Peyer's patch (tissue), 4 donors: ENCODE data around the gene ZMIZ2. TPM values are rescaled to one million over a fixed set of nuclear protein-coding genes. Genes with fewer than 3 reads are reported as not detected.
"Not testable (repeated sequence)": the region's sequence is repeated elsewhere in the genome, so short reads cannot be mapped to it uniquely, and the experiment has no call there.

Experiments
- DNase-seq, 3 donors: peaks; one replicate each; pipeline ENCODE4 v3.0.0-alpha.2; 2017 to 2019
- H3K27ac ChIP-seq, 4 donors: fragments of 200-600 bp; sonication (generic); one replicate each; pipeline ENCODE4 v1.5.1; 2016 to 2019
- H3K27me3 ChIP-seq, 2 donors: fragments of 200-600 bp; sonication (generic); one replicate each; pipeline ENCODE4 v1.5.1; 2019
- H3K36me3 ChIP-seq, 3 donors: fragments of 200-600 bp; sonication (generic); one replicate each; pipeline ENCODE4 v1.5.1; 2016 to 2019
- H3K4me1 ChIP-seq, 4 donors: fragments of 200-600 bp; sonication (generic); one replicate each; pipeline ENCODE4 v1.5.1; 2016 to 2019
- H3K4me3 ChIP-seq, 4 donors: fragments of 200-600 bp; sonication (generic); 1 replicate in 3 of 4; 2 replicates in 1 of 4; pipeline ENCODE4 v1.5.1; 2016 to 2019; ENCODE audit warnings: mild to moderate bottlenecking in 1 of 4
- H3K9me3 ChIP-seq, 4 donors: fragments of 200-600 bp; sonication (generic); one replicate each; pipeline ENCODE4 v1.5.1; 2016 to 2019; ENCODE audit warnings: mild to moderate bottlenecking in 1 of 4
- POLR2A ChIP-seq, 2 donors: fragments of 450-650 bp; IDR thresholded peaks; one replicate each; pipeline ENCODE4 v1.5.1; 2017; ENCODE audit warnings: antibody characterized with exemption in 2 of 2, mild to moderate bottlenecking in 2 of 2, moderate library complexity in 2 of 2
- total RNA-seq, 4 donors: library from RNA; depleted of rRNA; stranded (reverse); fragments of >200 nt; gene quantifications; one replicate each; pipeline ENCODE4 v1.1.0, GENCODE V29; 2016
- TF ChIP-seq, protein P1 (sequence below), 6 experiments: fragments of 450-650 bp in 4 of 6; fragments of 200-600 bp in 2 of 6; sonication (generic) in 1 of 6; IDR thresholded peaks; one replicate each; pipeline ENCODE4 v1.5.1; 2017 to 2019; ENCODE audit warnings: antibody characterized with exemption in 6 of 6, mild to moderate bottlenecking in 3 of 6, moderate library complexity in 1 of 6

Gene ZMIZ2
- total RNA-seq, 4 donors from 2014 or later = 34.9 to 150 (median 93.3) TPM

GRCh38 chr7:44771358-44771757, 22.7 kb downstream of the ZMIZ2 start:
- peaks cover 0 to 29% (median 15%) of the 10 kb centered on the region in 4 donors for H3K4me1 ChIP-seq
- H3K9me3 ChIP-seq = no peaks in the 10 kb centered on the region
- H3K27ac ChIP-seq = no peak overlapping the region
- no peak for TF ChIP-seq POLR2A (IDR thresholded peaks at IDR 0.05)
- TF ChIP-seq, protein P1, sequence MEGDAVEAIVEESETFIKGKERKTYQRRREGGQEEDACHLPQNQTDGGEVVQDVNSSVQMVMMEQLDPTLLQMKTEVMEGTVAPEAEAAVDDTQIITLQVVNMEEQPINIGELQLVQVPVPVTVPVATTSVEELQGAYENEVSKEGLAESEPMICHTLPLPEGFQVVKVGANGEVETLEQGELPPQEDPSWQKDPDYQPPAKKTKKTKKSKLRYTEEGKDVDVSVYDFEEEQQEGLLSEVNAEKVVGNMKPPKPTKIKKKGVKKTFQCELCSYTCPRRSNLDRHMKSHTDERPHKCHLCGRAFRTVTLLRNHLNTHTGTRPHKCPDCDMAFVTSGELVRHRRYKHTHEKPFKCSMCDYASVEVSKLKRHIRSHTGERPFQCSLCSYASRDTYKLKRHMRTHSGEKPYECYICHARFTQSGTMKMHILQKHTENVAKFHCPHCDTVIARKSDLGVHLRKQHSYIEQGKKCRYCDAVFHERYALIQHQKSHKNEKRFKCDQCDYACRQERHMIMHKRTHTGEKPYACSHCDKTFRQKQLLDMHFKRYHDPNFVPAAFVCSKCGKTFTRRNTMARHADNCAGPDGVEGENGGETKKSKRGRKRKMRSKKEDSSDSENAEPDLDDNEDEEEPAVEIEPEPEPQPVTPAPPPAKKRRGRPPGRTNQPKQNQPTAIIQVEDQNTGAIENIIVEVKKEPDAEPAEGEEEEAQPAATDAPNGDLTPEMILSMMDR (IDR thresholded peaks at IDR 0.05) = no peak
- peaks cover 0 to 15% (median 0%) of the 10 kb centered on the region in 3 donors for H3K36me3 ChIP-seq
- H3K4me3 ChIP-seq = no peak overlapping the region
- H3K27me3 ChIP-seq = no peaks in the 10 kb centered on the region
- DNase-seq = no peak

GRCh38 chr7:44772440-44772839, 23.8 kb downstream of the ZMIZ2 start:
- no peaks in the 10 kb centered on the region for H3K27me3 ChIP-seq
- H3K9me3 ChIP-seq = no peaks in the 10 kb centered on the region
- H3K27ac ChIP-seq = no peak overlapping the region
- TF ChIP-seq POLR2A (IDR thresholded peaks at IDR 0.05) = no peak
- TF ChIP-seq, protein P1 (IDR thresholded peaks at IDR 0.05) = no peak
- peaks cover 0 to 4% (median 0%) of the 10 kb centered on the region in 3 donors for H3K36me3 ChIP-seq
- H3K4me3 ChIP-seq = no peak overlapping the region
- peaks cover 0 to 27% (median 14%) of the 10 kb centered on the region in 4 donors for H3K4me1 ChIP-seq
- no peak for DNase-seq

- H3K4me3 ChIP-seq = no peak overlapping the region
- DNase-seq = peak in 1 of 3 donors; percentile 48
- H3K27me3 ChIP-seq = no peaks in the 10 kb centered on the region
- TF ChIP-seq, protein P1 (IDR thresholded peaks at IDR 0.05) = peak in 2 of 6 experiments; percentile 14 to 20
- TF ChIP-seq POLR2A (IDR thresholded peaks at IDR 0.05) = no peak
- peaks cover 0 to 23% (median 12%) of the 10 kb centered on the region in 4 donors for H3K4me1 ChIP-seq
- H3K9me3 ChIP-seq = no peaks in the 10 kb centered on the region
- no peak overlapping the region for H3K27ac ChIP-seq
- no peaks in the 10 kb centered on the region for H3K36me3 ChIP-seq
These were observed 24.2 kb downstream of the ZMIZ2 start for GRCh38 chr7:44772867-44773266.

DNA sequence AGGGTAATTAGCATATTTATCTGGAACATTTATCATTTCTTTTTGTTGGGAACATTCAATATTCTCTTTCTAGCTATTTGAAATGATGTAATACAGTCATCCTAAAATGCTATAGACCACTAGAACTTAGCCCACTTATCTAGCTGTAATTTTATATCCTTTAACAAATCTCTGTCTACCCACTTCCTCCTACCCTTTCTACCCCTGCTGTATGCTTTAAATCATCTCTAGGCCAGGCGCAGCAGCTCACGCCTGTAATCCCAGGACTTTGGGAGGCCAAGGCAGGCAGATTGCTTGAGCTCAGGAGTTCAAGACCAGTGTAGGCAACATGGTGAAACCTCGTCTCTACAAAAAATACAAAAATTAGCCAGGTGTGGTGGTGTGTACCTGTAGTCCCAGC, 25.8 kb downstream of the ZMIZ2 start:
- H3K4me3 ChIP-seq, H3K36me3 ChIP-seq, DNase-seq: not testable (repeated sequence)

GRCh38 chr7:44775383-44776107, 26.9 kb downstream of the ZMIZ2 start:
- DNase-seq = no peak
- Histone ChIP-seq H3K9me3 (no peaks in the 10 kb centered on the region), H3K36me3 (no peaks in the 10 kb centered on the region), H3K4me3 (no peak overlapping the region), H3K27me3 (no peaks in the 10 kb centered on the region), H3K4me1 (peaks cover 0 to 3% (median 1%) of the 10 kb centered on the region in 4 donors), H3K27ac (no peak overlapping the region)
- TF ChIP-seq, protein P1 (IDR thresholded peaks at IDR 0.05) = no peak
- no peak for TF ChIP-seq POLR2A (IDR thresholded peaks at IDR 0.05)

More for the DNA sequence above, 25.8 kb downstream of the ZMIZ2 start:
- not testable (repeated sequence) for H3K27ac ChIP-seq, H3K27me3 ChIP-seq, H3K9me3 ChIP-seq, H3K4me1 ChIP-seq

DNA sequence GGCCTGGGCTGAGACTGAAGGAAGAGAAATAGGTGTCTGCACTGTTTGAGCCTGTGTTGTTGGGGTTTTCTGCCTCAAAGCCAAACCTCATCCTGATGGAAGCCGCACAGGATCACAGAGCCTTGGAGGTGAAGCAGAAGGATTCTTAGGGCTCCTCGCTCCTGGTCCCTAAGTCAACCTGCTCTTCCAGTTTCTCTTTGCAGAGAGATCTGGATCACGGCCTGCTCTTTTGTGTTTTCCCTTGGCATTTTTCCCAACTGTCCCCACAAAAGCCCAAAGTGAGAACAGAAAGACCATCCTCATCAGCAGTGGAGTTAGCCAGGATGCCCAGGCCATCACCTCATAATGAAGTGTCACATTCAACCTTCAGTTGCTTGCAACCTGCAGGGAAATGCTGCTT, 27.6 kb downstream of the ZMIZ2 start:
- DNase-seq = no peak
- TF ChIP-seq, protein P1 (IDR thresholded peaks at IDR 0.05) = no peak
- Histone ChIP-seq H3K27me3 (no peaks in the 10 kb centered on the region), H3K4me1 (no peaks in the 10 kb centered on the region), H3K9me3 (no peaks in the 10 kb centered on the region), H3K27ac (no peak overlapping the region), H3K36me3 (no peaks in the 10 kb centered on the region), H3K4me3 (no peak overlapping the region)
